K562 (cell line): ENCODE data around the gene UBE2S. TPM values are rescaled to one million over a fixed set of nuclear protein-coding genes. Genes with fewer than 3 reads are reported as not detected.

Experiments used
- CTBP1 ChIP-seq: fragments of 450-650 bp; IDR thresholded peaks from 2 replicates; pipeline ENCODE4 v1.6.1; 2016; ENCODE audit warnings: borderline replicate concordance
- DLX4 ChIP-seq: fragments of 250-450 bp; sonication (Bioruptor Pico); IDR thresholded peaks from 2 replicates; pipeline ENCODE4 v1.6.1; 2021; ENCODE audit warnings: mild to moderate bottlenecking
- ELF1 ChIP-seq: fragments of 200-800 bp; sonication (Bioruptor generic); IDR thresholded peaks from 2 replicates; pipeline ENCODE4 v1.6.1; 2016; ENCODE audit warnings: missing genetic modification characterization, missing compliant biosample characterization
- FOXA3 ChIP-seq, 2 experiments: fragments of 450-650 bp in 1 of 2; sonication (generic) in 1 of 2; formaldehyde crosslinking; IDR thresholded peaks in 1 of 2; conservative IDR thresholded peaks in 1 of 2; 2 replicates each; pipeline versions ENCODE4 v1.4.0 to v1.8.0; 2020 to 2022; ENCODE audit warnings: mild to moderate bottlenecking in 2 of 2, missing genetic modification reagents in 1 of 2
- KLF16 ChIP-seq: IDR thresholded peaks from 2 replicates; pipeline ENCODE4 v1.6.1; 2016; ENCODE audit warnings: antibody characterized with exemption
- MAX ChIP-seq: sonication (generic); formaldehyde crosslinking; IDR thresholded peaks from 2 replicates; pipeline ENCODE4 v1.9.0; 2022; ENCODE audit warnings: mild to moderate bottlenecking, missing genetic modification reagents
- MEF2A ChIP-seq: IDR thresholded peaks from 2 replicates; pipeline ENCODE4 v1.6.1; 2011; ENCODE audit warnings: low read depth, mild to moderate bottlenecking, low read length, moderate library complexity; ENCODE audit not compliant: control insufficient read depth
- MYC ChIP-seq, 2 experiments: fragments of 250-450 bp in 1 of 2; sonication (Bioruptor Pico) in 1 of 2; IDR thresholded peaks; 2 replicates each; pipeline versions ENCODE4 v1.5.1 to v1.6.1; 2012 to 2021; ENCODE audit warnings: low read depth in 2 of 2, borderline replicate concordance in 1 of 2, improper control_type of control experiment in 1 of 2, low read length in 1 of 2, mild to moderate bottlenecking in 1 of 2, moderate library complexity in 1 of 2
- SAP30 ChIP-seq: fragments of 200-600 bp; sonication (generic); IDR thresholded peaks from 2 replicates; pipeline ENCODE4 v1.6.1; 2012; ENCODE audit warnings: borderline replicate concordance, low read depth, mild to moderate bottlenecking, moderate library complexity, low read length, control low read depth, inconsistent platforms; ENCODE audit not compliant: insufficient read depth, poor library complexity, severe bottlenecking
- TEAD4 ChIP-seq, 2 experiments: sonication (generic) in 1 of 2; formaldehyde crosslinking in 1 of 2; IDR thresholded peaks; 2 replicates each; pipeline versions ENCODE4 v1.6.1 to v1.8.0; 2012 to 2022; ENCODE audit warnings: borderline replicate concordance in 1 of 2, inconsistent platforms in 1 of 2, low read length in 1 of 2, mild to moderate bottlenecking in 1 of 2, missing genetic modification reagents in 1 of 2
- ZNF282 ChIP-seq: sonication (generic); formaldehyde crosslinking; IDR thresholded peaks from 2 replicates; pipeline ENCODE4 v1.8.1; 2023; ENCODE audit warnings: missing genetic modification reagents
- polyA plus RNA-seq, 8 experiments: library from polyadenylated mRNA; depleted of rRNA in 4 of 8; stranded (reverse) in 5 of 8; unstranded in 3 of 8; fragments of >200 nt; fragmentation: Nextera tagmentation in 2 of 8; fragmentation: Illumina TruSeq in 1 of 8; extraction: Ambion mirVana in 2 of 8; extraction: Trizol in 1 of 8; gene quantifications; 2 replicates each; pipeline versions ENCODE4 v1.2.1 to v1.2.3, GENCODE V29; 2011 to 2014; ENCODE audit warnings: inconsistent platforms in 1 of 8, missing spikeins in 1 of 8
- total RNA-seq, 7 experiments: library from RNA; depleted of rRNA in 6 of 7; stranded (reverse); fragments of >200 nt in 6 of 7; fragmentation: Illumina TruSeq in 2 of 7; extraction: Trizol in 2 of 7; gene quantifications; 2 replicates each; pipeline versions ENCODE4 v1.2.1 to v1.2.3, GENCODE V29; 2011 to 2021; ENCODE audit warnings: low replicate concordance in 1 of 7
- TF ChIP-seq, protein P1 (sequence below): sonication (generic); formaldehyde crosslinking; IDR thresholded peaks from 2 replicates; pipeline ENCODE4 v1.8.0; 2022; ENCODE audit warnings: missing genetic modification reagents, mild to moderate bottlenecking, moderate library complexity, borderline replicate concordance
- TF ChIP-seq, protein P2 (sequence below), 2 experiments: IDR thresholded peaks in 1 of 2; conservative IDR thresholded peaks in 1 of 2; 2 replicates each; pipeline ENCODE4 v1.6.1; 2016; ENCODE audit warnings: low read depth in 2 of 2, mild to moderate bottlenecking in 1 of 2, missing compliant biosample characterization in 1 of 2, missing genetic modification characterization in 1 of 2, moderate library complexity in 1 of 2
- TF ChIP-seq, protein P3 (sequence below): sonication (generic); formaldehyde crosslinking; IDR thresholded peaks from 2 replicates; pipeline ENCODE4 v1.8.0; 2022; ENCODE audit warnings: mild to moderate bottlenecking, missing genetic modification reagents
- TF ChIP-seq, protein P4 (sequence below): fragments of 250-450 bp; sonication (Bioruptor Pico); IDR thresholded peaks from 2 replicates; pipeline ENCODE4 v1.5.0; 2020; ENCODE audit warnings: mild to moderate bottlenecking, borderline replicate concordance

The UBE2S gene
- total and polyA plus RNA-seq, 9 of the 15 experiments (the other 6 are each of a cell fraction or from before 2014, with no cell fraction given), result 1.5 to 1,305 (median 157) TPM

- TF ChIP-seq, protein P1, sequence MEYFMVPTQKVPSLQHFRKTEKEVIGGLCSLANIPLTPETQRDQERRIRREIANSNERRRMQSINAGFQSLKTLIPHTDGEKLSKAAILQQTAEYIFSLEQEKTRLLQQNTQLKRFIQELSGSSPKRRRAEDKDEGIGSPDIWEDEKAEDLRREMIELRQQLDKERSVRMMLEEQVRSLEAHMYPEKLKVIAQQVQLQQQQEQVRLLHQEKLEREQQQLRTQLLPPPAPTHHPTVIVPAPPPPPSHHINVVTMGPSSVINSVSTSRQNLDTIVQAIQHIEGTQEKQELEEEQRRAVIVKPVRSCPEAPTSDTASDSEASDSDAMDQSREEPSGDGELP (CRISPR knock-in tag), result peak; percentile 13; the same call in 1 of the 2 replicates
- TF ChIP-seq MYC (IDR thresholded peaks at IDR 0.05; ENCODE audit: low read depth, low read length), result peak; percentile 9; the same call in 1 of the 2 replicates
- TF ChIP-seq MYC (CRISPR knock-in tag; IDR thresholded peaks at IDR 0.05; ENCODE audit: borderline replicate concordance, low read depth), result no peak
- no peak for TF ChIP-seq ZNF282 (CRISPR knock-in tag)
- TF ChIP-seq, protein P2, sequence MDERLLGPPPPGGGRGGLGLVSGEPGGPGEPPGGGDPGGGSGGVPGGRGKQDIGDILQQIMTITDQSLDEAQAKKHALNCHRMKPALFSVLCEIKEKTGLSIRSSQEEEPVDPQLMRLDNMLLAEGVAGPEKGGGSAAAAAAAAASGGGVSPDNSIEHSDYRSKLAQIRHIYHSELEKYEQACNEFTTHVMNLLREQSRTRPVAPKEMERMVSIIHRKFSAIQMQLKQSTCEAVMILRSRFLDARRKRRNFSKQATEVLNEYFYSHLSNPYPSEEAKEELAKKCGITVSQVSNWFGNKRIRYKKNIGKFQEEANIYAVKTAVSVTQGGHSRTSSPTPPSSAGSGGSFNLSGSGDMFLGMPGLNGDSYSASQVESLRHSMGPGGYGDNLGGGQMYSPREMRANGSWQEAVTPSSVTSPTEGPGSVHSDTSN (CRISPR knock-in tag; IDR thresholded peaks at IDR 0.05; ENCODE audit: low read depth), result peak; percentile 67
- TF ChIP-seq, protein P2 (tag; conservative IDR thresholded peaks at IDR 0.05; ENCODE audit: low read depth), result peak; percentile 70
- no peak for TF ChIP-seq MEF2A
- no peak for TF ChIP-seq KLF16
- TF ChIP-seq DLX4 (CRISPR knock-in tag), result no peak
- TF ChIP-seq, protein P3, sequence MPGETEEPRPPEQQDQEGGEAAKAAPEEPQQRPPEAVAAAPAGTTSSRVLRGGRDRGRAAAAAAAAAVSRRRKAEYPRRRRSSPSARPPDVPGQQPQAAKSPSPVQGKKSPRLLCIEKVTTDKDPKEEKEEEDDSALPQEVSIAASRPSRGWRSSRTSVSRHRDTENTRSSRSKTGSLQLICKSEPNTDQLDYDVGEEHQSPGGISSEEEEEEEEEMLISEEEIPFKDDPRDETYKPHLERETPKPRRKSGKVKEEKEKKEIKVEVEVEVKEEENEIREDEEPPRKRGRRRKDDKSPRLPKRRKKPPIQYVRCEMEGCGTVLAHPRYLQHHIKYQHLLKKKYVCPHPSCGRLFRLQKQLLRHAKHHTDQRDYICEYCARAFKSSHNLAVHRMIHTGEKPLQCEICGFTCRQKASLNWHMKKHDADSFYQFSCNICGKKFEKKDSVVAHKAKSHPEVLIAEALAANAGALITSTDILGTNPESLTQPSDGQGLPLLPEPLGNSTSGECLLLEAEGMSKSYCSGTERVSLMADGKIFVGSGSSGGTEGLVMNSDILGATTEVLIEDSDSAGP (CRISPR knock-in tag), result no peak
- TF ChIP-seq FOXA3 (CRISPR knock-in tag; conservative IDR thresholded peaks at IDR 0.05 in 1 of 2, IDR thresholded peaks at IDR 0.05 in 1 of 2), result peak in 1 of 2 experiments; percentile 21; a peak in 1 of 4 replicates
- TF ChIP-seq, protein P4, sequence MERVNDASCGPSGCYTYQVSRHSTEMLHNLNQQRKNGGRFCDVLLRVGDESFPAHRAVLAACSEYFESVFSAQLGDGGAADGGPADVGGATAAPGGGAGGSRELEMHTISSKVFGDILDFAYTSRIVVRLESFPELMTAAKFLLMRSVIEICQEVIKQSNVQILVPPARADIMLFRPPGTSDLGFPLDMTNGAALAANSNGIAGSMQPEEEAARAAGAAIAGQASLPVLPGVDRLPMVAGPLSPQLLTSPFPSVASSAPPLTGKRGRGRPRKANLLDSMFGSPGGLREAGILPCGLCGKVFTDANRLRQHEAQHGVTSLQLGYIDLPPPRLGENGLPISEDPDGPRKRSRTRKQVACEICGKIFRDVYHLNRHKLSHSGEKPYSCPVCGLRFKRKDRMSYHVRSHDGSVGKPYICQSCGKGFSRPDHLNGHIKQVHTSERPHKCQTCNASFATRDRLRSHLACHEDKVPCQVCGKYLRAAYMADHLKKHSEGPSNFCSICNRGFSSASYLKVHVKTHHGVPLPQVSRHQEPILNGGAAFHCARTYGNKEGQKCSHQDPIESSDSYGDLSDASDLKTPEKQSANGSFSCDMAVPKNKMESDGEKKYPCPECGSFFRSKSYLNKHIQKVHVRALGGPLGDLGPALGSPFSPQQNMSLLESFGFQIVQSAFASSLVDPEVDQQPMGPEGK (CRISPR knock-in tag), result no peak
- 0 out of 2 replicates have a peak, but pooled peaks have one; percentile 5 for TF ChIP-seq CTBP1
- no peak for TF ChIP-seq SAP30
- TF ChIP-seq MAX, result peak; percentile 46
- no peak for TF ChIP-seq TEAD4 (IDR thresholded peaks at IDR 0.05; ENCODE audit: low read length)
- TF ChIP-seq TEAD4 (CRISPR knock-in tag; IDR thresholded peaks at IDR 0.05; ENCODE audit: borderline replicate concordance), result no peak
- peak; percentile 61 for TF ChIP-seq ELF1
These were observed 33.0 kb upstream of the UBE2S start (continued) for GRCh38 chr19:55440411-55441105.
